Measurements from ENCODE around the gene LYPD6B.

- TF ChIP-seq, protein P1, sequence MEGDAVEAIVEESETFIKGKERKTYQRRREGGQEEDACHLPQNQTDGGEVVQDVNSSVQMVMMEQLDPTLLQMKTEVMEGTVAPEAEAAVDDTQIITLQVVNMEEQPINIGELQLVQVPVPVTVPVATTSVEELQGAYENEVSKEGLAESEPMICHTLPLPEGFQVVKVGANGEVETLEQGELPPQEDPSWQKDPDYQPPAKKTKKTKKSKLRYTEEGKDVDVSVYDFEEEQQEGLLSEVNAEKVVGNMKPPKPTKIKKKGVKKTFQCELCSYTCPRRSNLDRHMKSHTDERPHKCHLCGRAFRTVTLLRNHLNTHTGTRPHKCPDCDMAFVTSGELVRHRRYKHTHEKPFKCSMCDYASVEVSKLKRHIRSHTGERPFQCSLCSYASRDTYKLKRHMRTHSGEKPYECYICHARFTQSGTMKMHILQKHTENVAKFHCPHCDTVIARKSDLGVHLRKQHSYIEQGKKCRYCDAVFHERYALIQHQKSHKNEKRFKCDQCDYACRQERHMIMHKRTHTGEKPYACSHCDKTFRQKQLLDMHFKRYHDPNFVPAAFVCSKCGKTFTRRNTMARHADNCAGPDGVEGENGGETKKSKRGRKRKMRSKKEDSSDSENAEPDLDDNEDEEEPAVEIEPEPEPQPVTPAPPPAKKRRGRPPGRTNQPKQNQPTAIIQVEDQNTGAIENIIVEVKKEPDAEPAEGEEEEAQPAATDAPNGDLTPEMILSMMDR (IDR thresholded peaks at IDR 0.05; ENCODE audit: poor library complexity): no peak
- TF ChIP-seq EZH2 (IDR thresholded peaks at IDR 0.05; ENCODE audit: borderline replicate concordance) (no peak), EZH2phosphoT487 (IDR thresholded peaks at IDR 0.05; ENCODE audit: low read depth, severe bottlenecking, unreplicated experiment) (no peak)
Measured at GRCh38 chr2:149149007-149149297, 110.5 kb downstream of the LYPD6B start.

Measured in hepatocyte (in vitro differentiated cells).